DMS153 treated with DMSO at 0.1 percent for 48 hours (cell line): ENCODE data around the gene SMC2.

Experiments used
- DNase-seq: peaks from one replicate; lab custom pipeline; 2025; ENCODE audit not compliant: unreplicated experiment; lab: John Stamatoyannopoulos, UW

The SMC2 gene

GRCh38 chr9:104093647-104094533 lies at the start of gene SMC2:
TSS of gene SMC2 (plus strand) at chr9:104094309. CDS start at chr9:104095385, 1,076 bp downstream.
- DNase-seq = peak; percentile 96

- DNase-seq = no peak
Measured at GRCh38 chr9:104068546-104068945, 25.6 kb upstream of the SMC2 start.

GRCh38 chr9:104069288-104069687 lies 24.8 kb upstream of the SMC2 start:
- DNase-seq = no peak

- DNase-seq = no peak
Measured at GRCh38 chr9:104071589-104071988, 22.5 kb upstream of the SMC2 start.

- no peak for DNase-seq
Measured at GRCh38 chr9:104073098-104073769, 20.9 kb upstream of the SMC2 start.

- DNase-seq = no peak
Measured at GRCh38 chr9:104073770-104074133, 20.4 kb upstream of the SMC2 start.

GRCh38 chr9:104074876-104075275 lies 19.2 kb upstream of the SMC2 start:
- DNase-seq = no peak

- DNase-seq = no peak
Measured at GRCh38 chr9:104075801-104076753, 18.0 kb upstream of the SMC2 start.

GRCh38 chr9:104078596-104078995 lies 15.5 kb upstream of the SMC2 start:
- no peak for DNase-seq

GRCh38 chr9:104080983-104081382 lies 13.1 kb upstream of the SMC2 start:
- DNase-seq = no peak

- no peak for DNase-seq
Measured at GRCh38 chr9:104082168-104082567, 11.9 kb upstream of the SMC2 start.

GRCh38 chr9:104085525-104085924 lies 8.6 kb upstream of the SMC2 start:
- no peak for DNase-seq

GRCh38 chr9:104087894-104088293 lies 6.2 kb upstream of the SMC2 start:
- DNase-seq = no peak

GRCh38 chr9:104088416-104088815 lies 5.7 kb upstream of the SMC2 start:
- no peak for DNase-seq

- peak; percentile 43 for DNase-seq
Measured at GRCh38 chr9:104090578-104090977, 3.5 kb upstream of the SMC2 start.

- peak; percentile 66 for DNase-seq
Measured at GRCh38 chr9:104091116-104091515, 3.0 kb upstream of the SMC2 start.

GRCh38 chr9:104091708-104092107 lies 2.4 kb upstream of the SMC2 start:
- peak; percentile 85 for DNase-seq

- DNase-seq = no peak
Measured at GRCh38 chr9:104092192-104092591, 1.9 kb upstream of the SMC2 start.

- peak; percentile 52 for DNase-seq
Measured at GRCh38 chr9:104092875-104093600, 1.1 kb upstream of the SMC2 start.

GRCh38 chr9:104094534-104095015 lies 466 bp downstream of the SMC2 start:
- peak; percentile 67 for DNase-seq
